Heart left ventricle (tissue), 16 donors: ENCODE measurements around the gene ZMYND12. TPM values are rescaled to one million over a fixed set of nuclear protein-coding genes. Genes with fewer than 3 reads are reported as not detected.

Experiments used
- ATAC-seq, 4 donors: fragments of 200-7000 bp; cut with Tn5 transposase; one replicate each; pipeline ENCODE4 v1.9.1; 2020 to 2022; ENCODE audit warnings: moderate library complexity in 4 of 4, mild to moderate bottlenecking in 3 of 4, moderate number of reproducible peaks in 1 of 4
- DNase-seq, 5 donors: peaks; one replicate each; pipeline ENCODE4 v3.0.0-alpha.2; 2020
- H3K27ac ChIP-seq, 12 donors: fragments of 200-600 bp; sonication (generic) in 4 of 12; one replicate each; pipeline versions ENCODE4 v1.5.0 to v1.8.0; 2016 to 2022; ENCODE audit warnings: mild to moderate bottlenecking in 2 of 12
- H3K27me3 ChIP-seq, 9 donors: fragments of 200-600 bp; sonication (generic) in 2 of 9; one replicate each; pipeline versions ENCODE4 v1.5.1 to v1.8.0; 2016 to 2022; ENCODE audit warnings: mild to moderate bottlenecking in 3 of 9
- H3K36me3 ChIP-seq, 9 donors: fragments of 200-600 bp; sonication (generic) in 2 of 9; one replicate each; pipeline versions ENCODE4 v1.5.0 to v1.8.0; 2018 to 2022; ENCODE audit warnings: mild to moderate bottlenecking in 2 of 9
- H3K4me1 ChIP-seq, 12 donors: fragments of 200-600 bp; sonication (generic) in 4 of 12; one replicate each; pipeline versions ENCODE4 v1.5.0 to v1.8.0; 2016 to 2022; ENCODE audit warnings: mild to moderate bottlenecking in 3 of 12
- H3K4me3 ChIP-seq, 12 donors: fragments of 200-600 bp; sonication (generic) in 4 of 12; one replicate each; pipeline versions ENCODE4 v1.5.0 to v1.8.0; 2017 to 2022; ENCODE audit warnings: mild to moderate bottlenecking in 9 of 12, moderate library complexity in 4 of 12
- H3K9me3 ChIP-seq, 12 donors: fragments of 200-600 bp; sonication (generic) in 4 of 12; one replicate each; pipeline versions ENCODE4 v1.5.0 to v1.8.0; 2016 to 2022; ENCODE audit warnings: mild to moderate bottlenecking in 1 of 12
- POLR2A ChIP-seq, 2 donors: fragments of 450-650 bp; IDR thresholded peaks; one replicate each; pipeline ENCODE4 v1.6.1; 2017; ENCODE audit warnings: antibody characterized with exemption in 2 of 2, mild to moderate bottlenecking in 2 of 2, moderate library complexity in 2 of 2
- WGBS, 4 donors: extraction: QIAGEN DNeasy Blood & Tissue Kit in 2 of 4; methylation state at CpG; one replicate each; pipeline versions ENCODE4 v1.1.5 to v1.1.7; 2013 to 2018; 5-methylcytosine and 5-hydroxymethylcytosine counted together
- intact Hi-C, 10 donors: fragments of 100-400 bp; cut with DNase I; formaldehyde crosslinking; loops; one replicate each; pipeline versions ENCODE4 v1.11.1 to v1.14.2; 2022
- polyA plus RNA-seq, 2 donors: library from polyadenylated mRNA; stranded (reverse); fragments of 200-250 nt; gene quantifications; one replicate each; pipeline ENCODE4 v1.2.3, GENCODE V29; 2013
- total RNA-seq, 9 donors: library from RNA; depleted of rRNA in 2 of 9; stranded (reverse); fragments of >200 nt in 2 of 9; fragmentation: NEBNext Ultra II Directional in 3 of 9; extraction: Animal tissue kit (Norgen Biotek cat#: 25700) in 3 of 9; gene quantifications; one replicate each; pipeline versions ENCODE4 v1.1.0 to v1.2.4, GENCODE V29; 2016 to 2023
- TF ChIP-seq, protein P1 (sequence below), 12 donors: fragments of 200-600 bp; sonication (generic) in 4 of 12; IDR thresholded peaks; one replicate each; pipeline versions ENCODE4 v1.5.0 to v1.8.0; 2018 to 2022; ENCODE audit warnings: antibody characterized with exemption in 12 of 12, mild to moderate bottlenecking in 5 of 12
- donor health status: ischemic (EF 13 %, LVEDD 7.1; RV severe dilation, severe dysfunction).
- donor health status: healthy with polysubstance abuse.
- donor health status: DM: no; HTN: yes; CAD: no.
- donor health status: DM: no; HTN: no; CAD: no.
- donor health status: ischemic (EF 25% LVEDD 6.9; RV normal size, moderate dysfunction).
- donor health status: ischemic (EF 25% LVEDD 5.7; RV mildly dilated, moderate dysfunction).
- donor health status: healthy.
- donor health status: DM: yes; HTN: yes; CAD: no.
- donor health status: ischemic (EF 35%, LVEDD 5.7; RV mildly dilated, moderate dysfunction).
- donor health status: nonischemic (EF 11% LVEDD 7.7; RV severe dilation, severe dysfunction).
- donor health status: DM: yes; HTN: yes; CAD: no.
- donor health status: PGD.
- donor health status: ischemic (EF 29% LVEDD 5.4; RV normal size, mild dysfunction).
- donor health status: nonischemic (EF 23%, LVEDD 6.1; RV moderate dilation, normal function).

ZMYND12 gene
- total and polyA plus RNA-seq, 11 donors = 0.47 to 3.5 (median 1.9) TPM

DNA sequence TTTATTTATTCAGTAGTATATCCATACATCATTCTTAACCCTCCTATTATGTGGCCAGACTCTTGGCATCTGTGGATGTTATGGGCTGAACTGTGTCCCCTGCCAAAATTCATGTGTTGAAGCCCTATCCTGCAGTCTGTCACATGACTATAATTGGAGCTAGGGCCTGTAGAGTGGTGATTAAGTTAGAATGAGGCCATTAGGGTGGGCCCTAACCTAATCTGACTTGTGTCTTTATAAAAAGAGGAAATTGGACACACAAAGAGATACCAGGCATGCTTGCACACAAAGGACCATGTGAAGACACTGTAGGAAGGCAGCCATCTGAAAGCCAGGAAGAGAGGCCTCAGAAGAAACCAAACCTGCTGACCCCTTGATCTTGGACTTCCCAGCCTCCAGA, 6.6 kb downstream of the ZMYND12 start:
- Histone ChIP-seq H3K4me1 (no peaks in the 10 kb centered on the region), H3K4me3 (no peak overlapping the region), H3K27me3 (no peaks in the 10 kb centered on the region), H3K9me3 (no peaks in the 10 kb centered on the region), H3K27ac (no peak overlapping the region), H3K36me3 (no peaks in the 10 kb centered on the region)
- TF ChIP-seq POLR2A (IDR thresholded peaks at IDR 0.05) = no peak
- TF ChIP-seq, protein P1, sequence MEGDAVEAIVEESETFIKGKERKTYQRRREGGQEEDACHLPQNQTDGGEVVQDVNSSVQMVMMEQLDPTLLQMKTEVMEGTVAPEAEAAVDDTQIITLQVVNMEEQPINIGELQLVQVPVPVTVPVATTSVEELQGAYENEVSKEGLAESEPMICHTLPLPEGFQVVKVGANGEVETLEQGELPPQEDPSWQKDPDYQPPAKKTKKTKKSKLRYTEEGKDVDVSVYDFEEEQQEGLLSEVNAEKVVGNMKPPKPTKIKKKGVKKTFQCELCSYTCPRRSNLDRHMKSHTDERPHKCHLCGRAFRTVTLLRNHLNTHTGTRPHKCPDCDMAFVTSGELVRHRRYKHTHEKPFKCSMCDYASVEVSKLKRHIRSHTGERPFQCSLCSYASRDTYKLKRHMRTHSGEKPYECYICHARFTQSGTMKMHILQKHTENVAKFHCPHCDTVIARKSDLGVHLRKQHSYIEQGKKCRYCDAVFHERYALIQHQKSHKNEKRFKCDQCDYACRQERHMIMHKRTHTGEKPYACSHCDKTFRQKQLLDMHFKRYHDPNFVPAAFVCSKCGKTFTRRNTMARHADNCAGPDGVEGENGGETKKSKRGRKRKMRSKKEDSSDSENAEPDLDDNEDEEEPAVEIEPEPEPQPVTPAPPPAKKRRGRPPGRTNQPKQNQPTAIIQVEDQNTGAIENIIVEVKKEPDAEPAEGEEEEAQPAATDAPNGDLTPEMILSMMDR (IDR thresholded peaks at IDR 0.05) = no peak
- intact Hi-C loops = loop anchor here in 1 of 10 donors (10.0 kb wide), 1 partner anchor 274 kb away; no protein-coding TSS in a partner anchor
- ATAC-seq (no peak), DNase-seq (no peak)

DNA sequence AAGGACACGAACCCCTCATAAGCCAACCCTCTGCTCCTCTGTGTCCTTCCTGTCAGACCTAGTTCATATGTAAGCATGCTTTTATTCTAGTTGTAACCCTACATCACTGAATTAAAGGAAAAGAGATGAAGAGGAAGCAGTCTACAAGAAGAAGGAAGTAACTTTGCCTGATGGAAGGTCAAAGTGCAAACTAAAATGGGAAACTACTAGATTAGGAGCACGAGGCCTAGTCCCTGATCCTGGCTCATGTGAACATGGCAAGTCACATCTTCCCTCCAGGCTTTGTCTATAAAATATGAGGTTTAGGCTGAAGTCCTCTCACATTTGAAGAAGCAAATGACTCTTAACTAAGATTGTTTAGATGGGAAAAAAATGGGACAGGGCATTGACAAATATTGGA, 13.2 kb downstream of the ZMYND12 start:
- no peaks in the 10 kb centered on the region for H3K27me3 ChIP-seq
- H3K27ac ChIP-seq = no peak overlapping the region
- WGBS, 4 donors = 34 to 48% (median 46%) methylated on average over 2 of the region's 2 CpGs
- no peaks in the 10 kb centered on the region for H3K4me1 ChIP-seq
- H3K4me3 ChIP-seq = no peak overlapping the region
- intact Hi-C loops = loop anchor here in 1 of 10 donors (10.0 kb wide), 1 partner anchor 268 kb away; no protein-coding TSS in a partner anchor
- no peak for TF ChIP-seq POLR2A (IDR thresholded peaks at IDR 0.05)
- TF ChIP-seq, protein P1 (IDR thresholded peaks at IDR 0.05) = no peak
- ATAC-seq (no peak), DNase-seq (no peak)
- no peaks in the 10 kb centered on the region for H3K9me3 ChIP-seq
- no peaks in the 10 kb centered on the region for H3K36me3 ChIP-seq

DNA sequence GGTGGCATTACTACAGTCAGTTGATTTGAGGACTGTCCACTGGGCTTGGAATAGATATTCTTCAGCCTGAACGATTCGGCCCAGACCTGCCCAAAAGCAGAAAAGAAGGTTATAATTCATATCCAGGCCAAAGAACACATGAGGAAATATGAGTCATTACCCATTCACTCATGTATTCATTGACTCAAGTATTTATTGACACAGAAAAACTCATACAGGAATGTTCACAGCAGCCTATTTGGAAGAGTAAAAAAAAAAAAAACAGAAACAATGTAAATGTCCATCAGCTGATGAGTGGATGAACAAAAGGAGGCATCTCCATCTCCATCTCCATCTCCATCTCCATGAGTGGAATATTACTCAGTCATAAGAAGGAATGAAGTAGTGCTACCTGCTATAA, 15.9 kb downstream of the ZMYND12 start:
- H3K4me3 ChIP-seq = no peak overlapping the region
- WGBS, 4 donors = 66 to 81% (median 68%) methylated on average over 2 of the region's 2 CpGs
- no peak for DNase-seq
- H3K4me1 ChIP-seq = no peaks in the 10 kb centered on the region
- no peak overlapping the region for H3K27ac ChIP-seq
- intact Hi-C loops = loop anchor here in 1 of 10 donors (10.0 kb wide), 1 partner anchor 265 kb away; no protein-coding TSS in a partner anchor
- no peaks in the 10 kb centered on the region for H3K36me3 ChIP-seq
- no peaks in the 10 kb centered on the region for H3K9me3 ChIP-seq
- H3K27me3 ChIP-seq = no peaks in the 10 kb centered on the region
- no peak for ATAC-seq
- TF ChIP-seq, protein P1 (IDR thresholded peaks at IDR 0.05) = no peak
- TF ChIP-seq POLR2A (IDR thresholded peaks at IDR 0.05) = no peak

DNA sequence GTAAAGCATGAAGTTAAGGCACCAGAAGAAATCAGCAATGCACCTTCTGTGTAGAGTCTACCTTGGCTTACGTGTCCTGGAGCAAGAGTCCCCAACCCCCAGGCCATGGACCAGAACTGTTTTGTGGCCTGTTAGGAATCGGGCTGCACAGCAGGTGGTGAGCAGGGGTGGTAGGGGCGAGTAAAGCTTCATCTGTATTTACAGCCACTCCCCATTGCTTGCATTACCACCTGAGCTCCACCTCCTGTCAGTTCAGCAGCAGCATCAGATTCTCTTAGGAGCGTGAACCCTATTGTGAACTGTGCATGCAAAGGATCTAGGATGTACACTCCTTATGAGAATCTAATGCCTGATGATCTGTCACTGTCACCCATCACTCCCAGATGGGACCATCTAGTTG, 21.5 kb downstream of the ZMYND12 start:
- 94 to 98% (median 95%) methylated on average over 4 of the region's 4 CpGs for WGBS, 4 donors
- H3K36me3 ChIP-seq = no peaks in the 10 kb centered on the region
- peaks cover 0 to 11% (median 2%) of the 10 kb centered on the region in 12 donors for H3K4me1 ChIP-seq
- DNase-seq (no peak), ATAC-seq (no peak)
- no peaks in the 10 kb centered on the region for H3K9me3 ChIP-seq
- no peak overlapping the region for H3K27ac ChIP-seq
- intact Hi-C loops = no loop called here
- H3K27me3 ChIP-seq = no peaks in the 10 kb centered on the region
- H3K4me3 ChIP-seq = no peak overlapping the region
- TF ChIP-seq, protein P1 (IDR thresholded peaks at IDR 0.05) = no peak
- no peak for TF ChIP-seq POLR2A (IDR thresholded peaks at IDR 0.05)
